ENCODE measurements around the gene RPL36.

- TF ChIP-seq CTCF (IDR thresholded peaks at IDR 0.05 in 4 of 5, conservative IDR thresholded peaks at IDR 0.05 in 1 of 5) = no peak
- TF ChIP-seq POLR2A (IDR thresholded peaks at IDR 0.05) = no peak
Measured at GRCh38 chr19:5666921-5667610, 23.0 kb upstream of the RPL36 start.

Data from gastrocnemius medialis (tissue), 4 donors.